Right ventricle myocardium inferior (tissue), 1 donor: ENCODE data around the gene SYNGR3. TPM values are rescaled to one million over a fixed set of nuclear protein-coding genes. Genes with fewer than 3 reads are reported as not detected.
"Not testable (repeated sequence)": the region's sequence is repeated elsewhere in the genome, so short reads cannot be mapped to it uniquely, and the experiment has no call there.

ENCODE experiments used
- ATAC-seq: fragments of 200-7000 bp; cut with Tn5 transposase; one replicate; pipeline ENCODE4 v1.9.1; 2020; ENCODE audit warnings: mild to moderate bottlenecking, moderate library complexity
- DNase-seq: peaks from one replicate; pipeline ENCODE4 v3.0.0; 2021; ENCODE audit errors: missing footprints
- intact Hi-C: fragments of 100-400 bp; cut with DNase I; formaldehyde crosslinking; loops from one replicate; pipeline ENCODE4 v1.11.0; 2022
- long read RNA-seq: library from polyadenylated mRNA; unstranded; transcript quantifications from one replicate; pipeline ENCODE4 v2.0.0, GENCODE V29; 2021
- total RNA-seq: library from RNA; stranded (reverse); fragmentation: NEBNext Ultra II Directional; extraction: Animal tissue kit (Norgen Biotek cat#: 25700); gene quantifications from one replicate; pipeline ENCODE4 v1.2.1, GENCODE V29; 2021
- donor health status: DM: no; HTN: yes; CAD: no; lungs with severe emphysema.

SYNGR3 gene
- total RNA-seq: 0.62 TPM
- long read RNA-seq, partial matches to known transcripts: 0 of 1 reads
- long read RNA-seq, other reads (novel, unspliced or antisense): 1 of 1 reads

- intact Hi-C loops: no loop called here
- ATAC-seq (no peak), DNase-seq (peak; percentile 56)
These were observed at the start of gene SYNGR3 for GRCh38 chr16:1989209-1990100. SYNGR3 (plus strand) TSS chr16:1989970; CDS start chr16:1990103, 133 bp downstream.

- DNase-seq (peak; percentile 59), ATAC-seq (no peak)
- intact Hi-C loops: no loop called here
These were observed 49.3 kb upstream of the SYNGR3 start for GRCh38 chr16:1940273-1941161.

- DNase-seq (peak; percentile 59), ATAC-seq (no peak)
- intact Hi-C loops: no loop called here
These were observed 48.4 kb upstream of the SYNGR3 start for GRCh38 chr16:1941162-1942046.

DNA sequence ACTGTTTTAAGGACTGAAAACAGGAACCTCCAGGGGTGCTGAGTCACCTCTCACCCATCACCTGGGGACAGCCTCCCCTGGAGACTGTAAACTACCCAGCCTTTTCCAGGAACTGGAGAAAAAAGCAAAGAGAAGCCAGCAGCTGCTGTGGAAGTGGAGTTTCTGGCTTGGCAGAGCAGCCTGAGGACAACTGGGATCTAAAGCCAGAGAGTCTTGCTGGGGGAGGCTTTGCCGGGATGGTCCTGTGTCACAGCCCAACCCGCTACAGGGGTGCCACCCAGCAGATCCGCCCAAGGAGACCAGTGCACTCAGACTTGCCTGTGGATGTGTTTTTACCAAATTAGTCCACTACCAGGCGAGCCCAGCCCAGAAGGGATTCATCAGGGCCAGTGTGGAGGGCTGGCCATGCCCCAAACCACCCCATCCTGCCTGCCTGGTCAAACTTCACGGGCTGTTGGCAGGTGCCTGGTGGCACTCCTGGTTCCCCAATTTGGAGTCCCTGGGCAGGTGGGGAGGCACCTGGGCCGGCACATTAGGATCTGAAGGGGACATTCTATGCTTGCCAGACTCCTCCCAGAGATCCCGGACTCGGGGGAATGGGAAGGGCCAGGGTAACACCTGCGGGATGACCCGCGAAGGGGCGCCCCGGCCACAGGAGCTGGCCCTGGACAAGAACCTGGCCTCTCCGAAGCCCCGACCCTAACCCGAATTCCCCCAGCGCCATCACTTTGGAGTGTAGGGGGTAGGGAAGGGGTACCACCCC is 47.5 kb upstream of the SYNGR3 start:
- intact Hi-C loops: no loop called here
- ATAC-seq (peak; percentile 3), DNase-seq (peak; percentile 69)

GRCh38 chr16:1942810-1943726 is 46.7 kb upstream of the SYNGR3 start, which contains the start of gene MSRB1:
MSRB1 (minus strand) TSS chr16:1943199; CDS start chr16:1943156, 43 bp downstream.
- ATAC-seq: peak; percentile 96
- intact Hi-C loops: no loop called here
- DNase-seq: peak; percentile 100

- ATAC-seq (no peak), DNase-seq (peak; percentile 56)
- intact Hi-C loops: no loop called here
These were observed 45.1 kb upstream of the SYNGR3 start for GRCh38 chr16:1944612-1945199.

GRCh38 chr16:1945559-1946391 is 44.0 kb upstream of the SYNGR3 start:
- ATAC-seq: no peak
- DNase-seq: peak; percentile 22
- intact Hi-C loops: no loop called here

DNA sequence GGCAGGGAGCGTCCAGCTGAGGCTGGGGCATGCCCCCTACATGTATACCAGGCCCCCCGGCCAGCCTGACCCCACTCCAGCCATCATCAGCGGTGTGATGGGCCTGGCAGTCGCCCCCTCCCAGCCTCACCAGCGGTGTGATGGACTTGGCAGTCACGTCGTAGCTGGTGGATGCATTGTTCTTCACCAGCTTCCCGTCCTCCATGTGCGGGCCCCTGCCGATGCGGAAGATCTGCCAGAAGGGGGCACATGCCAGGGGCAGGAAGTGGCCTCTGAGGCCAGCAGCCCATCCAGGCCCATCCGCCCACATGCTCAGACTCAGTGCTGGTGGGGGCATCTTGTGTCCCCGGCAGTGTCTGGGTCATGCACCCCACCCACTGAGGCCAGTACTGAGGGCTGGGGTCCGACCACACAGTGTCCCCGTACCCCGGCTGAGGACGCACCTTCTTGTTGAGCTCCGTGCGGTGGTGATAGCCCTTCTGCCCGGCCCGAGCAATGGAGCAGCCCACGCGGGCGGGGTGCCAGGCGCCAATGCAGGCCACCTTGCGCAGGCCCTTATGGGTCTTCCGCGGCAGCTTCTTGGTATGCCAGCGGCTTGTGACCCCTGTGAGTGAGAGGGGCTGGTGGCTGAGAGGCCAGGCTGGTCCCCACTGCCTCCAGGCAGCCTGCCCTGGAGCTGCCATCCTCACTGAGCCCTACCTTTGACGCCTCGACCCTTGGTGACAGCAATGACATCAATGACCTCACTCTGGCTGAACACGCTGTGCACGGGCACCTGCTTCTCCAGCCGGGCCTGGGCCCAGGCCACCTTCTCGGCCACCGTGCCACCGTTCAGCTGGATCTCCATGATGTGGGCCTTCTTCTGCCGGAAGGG is 43.0 kb upstream of the SYNGR3 start:
- DNase-seq (peak; percentile 63), ATAC-seq (no peak)
- intact Hi-C loops: no loop called here

GRCh38 chr16:1947369-1947670 is 42.5 kb upstream of the SYNGR3 start:
- DNase-seq: peak; percentile 53
- ATAC-seq: no peak
- intact Hi-C loops: no loop called here

- intact Hi-C loops: no loop called here
- DNase-seq: peak; percentile 4
These were observed 40.3 kb upstream of the SYNGR3 start for GRCh38 chr16:1949507-1949906.

GRCh38 chr16:1950047-1950446 is 39.7 kb upstream of the SYNGR3 start:
- intact Hi-C loops: no loop called here
- peak; percentile 37 for DNase-seq
- ATAC-seq: peak; percentile 8

More at GRCh38 chr16:1949507-1949906, 40.3 kb upstream of the SYNGR3 start:
- no peak for ATAC-seq

DNA sequence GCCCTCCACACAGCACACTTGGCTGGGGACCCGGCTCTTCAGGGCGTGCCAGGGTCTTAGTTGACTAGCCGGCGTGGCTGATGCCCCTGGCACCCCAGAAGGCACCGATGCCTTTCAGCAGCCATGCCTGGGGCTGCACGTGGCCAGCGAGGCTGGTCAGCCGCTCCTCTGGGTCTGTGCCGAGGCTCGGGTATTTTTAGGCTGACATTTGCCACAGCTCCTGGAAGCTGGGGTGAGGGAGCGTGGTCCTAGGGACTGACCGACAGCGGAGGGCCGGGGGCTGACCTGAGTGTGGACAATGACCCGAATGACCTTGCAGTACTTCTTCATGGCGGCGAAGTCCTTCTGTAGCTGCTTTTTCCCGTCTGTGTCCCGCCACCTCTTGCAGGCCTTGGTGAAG is 39.2 kb upstream of the SYNGR3 start:
- peak; percentile 60 for DNase-seq
- ATAC-seq: peak; percentile 57
- intact Hi-C loops: no loop called here

- intact Hi-C loops: no loop called here
- ATAC-seq (peak; percentile 17), DNase-seq (peak; percentile 58)
These were observed 36.0 kb upstream of the SYNGR3 start for GRCh38 chr16:1953734-1954133.

DNA sequence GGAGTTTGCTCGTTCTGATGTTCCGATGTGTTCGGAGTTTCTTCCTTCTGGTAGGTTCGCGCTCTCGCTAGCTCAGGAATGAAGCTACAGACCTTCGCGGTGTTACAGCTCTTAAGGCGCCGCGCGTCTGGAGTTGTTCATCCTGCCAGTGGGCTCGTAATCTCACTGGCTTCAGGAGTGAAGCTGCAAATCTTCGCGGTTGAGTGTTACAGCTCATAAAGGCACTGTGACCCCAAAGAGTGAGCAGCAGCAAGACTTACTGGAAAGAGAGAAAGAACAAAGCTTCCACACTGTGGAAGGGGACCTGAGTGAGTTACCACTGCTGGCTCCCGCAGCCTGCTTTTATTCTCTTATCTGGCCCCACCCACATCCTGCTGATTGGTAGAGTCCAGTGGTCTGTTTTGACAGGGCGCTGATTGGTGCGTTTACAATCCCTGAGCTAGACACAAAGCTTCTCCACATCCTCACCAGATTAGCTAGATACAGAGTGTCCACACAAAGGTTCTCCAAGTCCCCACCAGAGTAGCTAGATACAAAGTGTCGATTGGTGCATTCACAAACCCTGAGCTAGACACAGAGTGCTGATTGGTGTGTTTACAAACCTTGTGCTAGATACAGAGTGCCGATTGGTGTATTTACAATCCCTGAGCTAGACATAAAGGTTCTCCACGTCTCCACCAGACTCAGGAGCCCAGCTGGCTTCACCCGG is 32.2 kb upstream of the SYNGR3 start:
- ATAC-seq, intact Hi-C loops: not testable (repeated sequence)
- DNase-seq: peak; percentile 32
